Skin epidermis (tissue), 12 donors: ENCODE data around the gene CKM.
A peak's percentile ranks its signal among the peaks of the same experiment; 100 is the strongest.
"Not testable (repeated sequence)": the region's sequence is repeated elsewhere in the genome, so short reads cannot be mapped to it uniquely, and the experiment has no call there.

Experiments used
- H3K27ac ChIP-seq, 21 experiments: fragments of 200-600 bp; sonication (generic) in 11 of 21; one replicate each; pipeline ENCODE4 v1.5.0; 2020; ENCODE audit warnings: mild to moderate bottlenecking in 3 of 21, inconsistent platforms in 2 of 21, moderate library complexity in 2 of 21
- H3K4me3 ChIP-seq, 7 experiments: fragments of 200-600 bp; sonication (generic) in 2 of 7; one replicate each; pipeline ENCODE4 v1.5.0; 2020; ENCODE audit warnings: inconsistent platforms in 2 of 7, mild to moderate bottlenecking in 2 of 7, moderate library complexity in 1 of 7

CKM gene

GRCh38 chr19:45350477-45351058 lies 27.9 kb upstream of the CKM start:
- H3K4me3 ChIP-seq = no peak overlapping the region
- H3K27ac ChIP-seq = no peak overlapping the region

- H3K27ac ChIP-seq = no peak overlapping the region
- H3K4me3 ChIP-seq = no peak overlapping the region
Measured at GRCh38 chr19:45349430-45349941, 26.8 kb upstream of the CKM start.

DNA sequence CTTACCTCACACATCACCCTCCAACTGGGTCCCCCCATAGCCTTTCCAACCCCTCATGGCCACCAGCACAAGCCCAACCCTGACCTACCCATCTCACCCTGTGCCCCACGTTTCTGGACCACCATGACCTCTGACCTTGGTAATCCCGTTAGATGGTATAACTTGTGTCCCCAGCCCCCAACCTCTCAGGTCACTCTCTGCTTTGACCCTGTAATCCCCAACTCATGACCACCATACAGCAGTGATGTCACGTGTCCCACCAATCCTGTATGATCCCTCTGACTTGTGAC lies 26.4 kb upstream of the CKM start:
- Histone ChIP-seq H3K4me3 (no peak overlapping the region), H3K27ac (no peak overlapping the region)

DNA sequence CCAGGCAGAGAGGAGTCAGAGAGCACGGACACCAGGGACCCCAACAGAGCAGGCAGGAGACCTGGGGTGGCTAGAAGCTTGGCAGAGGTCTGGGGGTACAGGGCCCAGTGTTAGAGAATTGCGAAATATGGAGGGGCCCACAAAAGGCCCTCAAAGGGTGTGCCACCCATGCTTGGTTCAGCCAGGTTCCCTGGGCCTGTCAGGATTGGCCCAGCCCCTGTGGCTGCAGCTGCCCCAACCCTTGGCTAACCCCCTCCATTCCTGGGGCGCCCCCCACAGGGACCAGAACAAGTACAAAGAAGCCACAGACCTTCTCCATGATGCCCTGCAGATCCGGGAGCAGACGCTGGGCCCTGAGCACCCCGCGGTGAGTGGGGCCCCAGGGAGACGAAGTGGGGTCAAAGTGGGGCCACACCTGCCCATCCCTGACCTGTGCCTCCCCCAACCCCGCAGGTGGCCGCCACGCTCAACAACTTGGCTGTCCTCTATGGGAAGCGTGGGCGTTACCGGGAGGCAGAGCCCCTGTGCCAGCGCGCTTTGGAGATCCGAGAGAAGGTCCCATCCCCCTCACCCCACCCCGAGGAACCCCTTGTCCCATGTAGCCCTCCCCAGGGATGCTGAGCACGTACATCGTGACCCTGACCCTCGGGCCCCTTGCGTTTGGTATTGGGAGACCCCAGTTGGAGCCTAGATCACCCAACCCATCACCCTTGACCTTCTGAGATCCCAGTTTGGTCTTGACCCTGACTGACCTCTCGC lies 25.9 kb upstream of the CKM start:
- H3K27ac ChIP-seq = no peak overlapping the region
- no peak overlapping the region for H3K4me3 ChIP-seq

DNA sequence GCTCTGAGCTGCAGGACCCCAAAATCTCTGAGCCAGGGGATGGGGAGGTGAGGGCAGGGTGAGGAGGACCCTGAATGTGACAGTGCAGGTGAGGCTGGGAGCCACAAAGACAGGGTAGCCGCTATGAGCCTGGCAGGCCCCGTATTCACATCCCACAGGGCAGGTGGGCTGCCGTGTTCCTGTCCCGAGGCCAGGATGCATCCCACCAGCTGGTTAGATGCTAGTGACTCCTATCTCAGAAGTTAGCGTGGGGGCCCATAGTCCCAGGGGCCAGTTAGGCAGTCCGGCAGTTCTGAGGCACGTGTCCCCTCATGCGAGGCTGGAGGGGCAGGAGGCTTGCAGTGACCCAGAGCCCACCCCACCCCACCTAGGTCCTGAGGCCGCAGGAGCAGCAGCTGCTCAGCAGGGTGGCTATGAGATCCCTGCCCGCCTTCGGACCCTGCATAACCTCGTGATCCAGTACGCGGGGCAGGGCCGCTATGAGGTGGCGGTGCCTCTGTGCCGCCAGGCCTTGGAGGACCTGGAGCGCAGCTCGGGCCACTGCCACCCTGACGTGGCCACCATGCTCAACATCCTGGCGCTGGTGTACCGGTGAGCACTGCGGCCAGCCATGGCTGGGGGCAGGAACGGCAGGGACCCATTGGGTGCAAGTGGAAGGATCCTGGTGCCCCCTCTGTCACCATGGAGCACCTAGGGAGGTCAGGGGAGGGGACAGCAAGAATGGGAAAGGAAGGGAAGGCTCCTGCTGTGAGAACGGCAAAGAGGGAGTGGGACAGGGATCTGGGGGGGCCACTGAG lies 25.1 kb upstream of the CKM start:
- H3K27ac ChIP-seq = no peak overlapping the region
- no peak overlapping the region for H3K4me3 ChIP-seq

GRCh38 chr19:45346449-45346848 lies 23.8 kb upstream of the CKM start:
- no peak overlapping the region for H3K4me3 ChIP-seq

GRCh38 chr19:45345506-45345860 lies 22.8 kb upstream of the CKM start:
- Histone ChIP-seq H3K4me3 (peak overlapping the region in 1 of 7 experiments; percentile 1), H3K27ac (peak overlapping the region in 12 of 21 experiments; percentile 9 to 82 (median 64))

More at GRCh38 chr19:45346449-45346848, 23.8 kb upstream of the CKM start:
- H3K27ac ChIP-seq = peak overlapping the region in 1 of 21 experiments; percentile 82

DNA sequence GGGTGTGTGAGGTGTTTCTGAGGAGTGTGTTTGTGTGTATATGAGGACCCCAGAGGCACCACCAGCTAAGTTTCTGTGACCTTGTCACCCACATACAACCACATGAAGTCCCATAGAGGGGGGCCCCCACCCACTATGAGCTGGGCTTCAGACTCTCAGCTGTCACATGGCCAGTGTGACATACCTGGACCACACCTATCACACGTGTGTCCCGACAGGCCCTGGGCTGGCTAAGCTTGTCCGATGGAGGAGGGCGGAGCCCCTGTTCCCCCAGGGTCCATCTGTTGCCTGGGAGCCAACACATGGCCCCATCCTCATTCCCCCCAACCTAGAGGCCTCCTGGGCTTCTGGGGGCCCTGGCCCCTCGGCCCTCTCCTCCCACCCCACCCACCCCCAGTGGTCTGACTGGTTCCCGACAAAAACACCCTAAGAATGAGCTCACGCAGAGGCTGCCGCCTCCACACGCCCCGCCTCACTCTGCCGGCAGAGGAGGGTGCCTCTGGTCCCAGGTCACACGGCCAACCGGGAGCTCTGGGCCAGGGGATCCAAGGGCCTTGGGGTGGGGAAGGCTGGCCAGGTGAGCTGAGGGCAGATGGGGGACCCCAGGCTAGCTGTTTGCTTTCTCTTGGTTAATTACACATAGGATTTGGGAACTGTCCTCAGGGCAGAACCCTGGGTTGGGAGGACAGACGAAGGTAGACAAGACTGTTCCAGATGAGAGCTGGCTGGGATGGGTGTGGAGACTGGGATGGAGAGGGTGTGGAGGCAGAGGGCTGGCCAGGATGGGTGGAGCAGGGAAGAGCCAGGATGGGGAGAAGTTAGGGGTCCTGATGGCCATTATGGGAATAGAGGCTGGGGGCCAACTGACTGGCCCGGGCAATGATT lies 22.2 kb upstream of the CKM start:
- Histone ChIP-seq H3K4me3 (peak overlapping the region in 1 of 7 experiments; percentile 1), H3K27ac (peak overlapping the region in 18 of 21 experiments; percentile 8 to 82 (median 58))

GRCh38 chr19:45342911-45343310 lies 20.2 kb upstream of the CKM start:
- H3K4me3 ChIP-seq = no peak overlapping the region

GRCh38 chr19:45340899-45341453 lies 18.3 kb upstream of the CKM start:
- Histone ChIP-seq H3K27ac (peak overlapping the region in 20 of 21 experiments; percentile 10 to 85 (median 68)), H3K4me3 (peak overlapping the region; percentile 34 to 67 (median 49))

More at GRCh38 chr19:45342911-45343310, 20.2 kb upstream of the CKM start:
- no peak overlapping the region for H3K27ac ChIP-seq

GRCh38 chr19:45340232-45340898 lies 17.7 kb upstream of the CKM start, which contains the start of gene KLC3:
Gene KLC3, plus strand, starts transcription at chr19:45340750. Its CDS starts 4,792 bp downstream, at chr19:45345542.
- Histone ChIP-seq H3K27ac (peak within 1 kb of the TSS in 20 of 21 experiments; percentile 10 to 85 (median 68)), H3K4me3 (peak within 1 kb of the TSS; percentile 34 to 67 (median 49))

DNA sequence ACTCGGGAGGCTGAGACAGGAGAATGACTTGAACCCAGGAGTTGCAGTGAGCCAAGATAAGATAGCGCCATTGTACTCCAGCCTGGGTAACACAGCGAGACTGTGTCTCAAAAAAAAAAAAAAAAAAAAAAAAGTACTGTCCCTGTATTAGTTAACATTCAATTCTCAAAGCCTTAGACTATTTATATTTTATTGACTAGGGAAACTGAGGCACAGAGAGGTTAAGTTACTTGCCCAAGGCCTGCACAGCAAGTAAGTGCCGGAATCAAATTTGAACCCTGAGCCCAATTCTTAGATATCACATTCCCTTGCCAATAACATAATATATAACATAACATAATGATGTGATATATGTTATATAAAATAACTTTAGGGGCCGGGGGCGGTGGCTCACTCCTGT lies 17.0 kb upstream of the CKM start:
- H3K4me3 ChIP-seq = no peak overlapping the region
- no peak overlapping the region for H3K27ac ChIP-seq

- no peak overlapping the region for H3K4me3 ChIP-seq
- H3K27ac ChIP-seq = no peak overlapping the region
Measured at GRCh38 chr19:45336696-45337251, 14.1 kb upstream of the CKM start.

GRCh38 chr19:45334881-45335280 lies 12.2 kb upstream of the CKM start:
- not testable (repeated sequence) for H3K4me3 ChIP-seq, H3K27ac ChIP-seq

DNA sequence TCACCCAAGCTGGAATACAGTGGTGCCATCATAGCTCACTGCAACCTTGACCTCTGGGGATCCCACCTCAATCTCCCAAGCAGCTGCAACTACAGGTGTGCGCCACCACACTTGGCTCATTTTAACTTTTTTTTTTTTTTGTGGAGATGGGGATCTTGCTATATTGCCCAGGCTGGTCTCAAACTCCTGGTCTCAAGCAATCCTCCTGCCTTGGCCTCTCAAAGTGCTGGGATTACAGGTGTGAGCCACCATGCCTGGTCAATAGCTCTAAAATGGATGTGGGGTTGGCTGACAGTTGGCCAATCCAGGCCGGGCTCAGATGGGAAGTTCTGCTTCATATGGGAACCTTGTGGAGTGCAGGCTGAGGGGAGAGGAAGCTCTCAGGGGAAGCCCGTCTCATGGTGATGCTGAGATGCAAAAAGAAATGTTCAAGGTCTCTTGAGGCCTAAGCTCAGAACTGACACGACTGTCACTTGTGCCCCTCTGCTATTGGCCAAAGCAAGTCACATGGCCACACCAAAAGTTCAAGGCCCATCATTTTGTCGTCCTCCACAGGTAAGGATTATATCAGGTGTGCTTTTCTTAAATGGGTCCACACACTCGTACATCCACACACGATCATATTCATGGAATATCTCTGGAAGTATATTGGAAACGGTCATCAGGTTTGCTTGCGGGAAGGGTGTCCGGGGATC lies 11.1 kb upstream of the CKM start:
- no peak overlapping the region for H3K27ac ChIP-seq

DNA sequence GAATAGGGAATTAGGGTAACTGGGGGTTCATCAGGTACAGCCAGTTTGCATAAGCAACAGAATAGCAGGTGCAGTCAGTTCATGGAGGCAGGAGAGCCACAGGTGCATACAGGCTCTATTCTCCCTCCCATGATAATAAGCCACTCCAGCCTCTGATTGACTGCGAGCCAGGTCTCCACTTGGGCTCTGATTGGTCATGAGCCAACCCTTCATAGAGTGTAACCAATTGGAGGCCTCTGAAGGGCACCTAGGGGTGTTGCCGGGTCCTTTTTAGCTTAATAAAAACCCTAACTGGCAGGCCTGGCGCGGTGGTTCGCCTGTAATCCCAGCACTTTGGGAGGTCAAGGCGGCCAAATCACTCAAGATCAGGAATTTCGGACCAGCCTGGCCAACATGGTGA lies 8.7 kb upstream of the CKM start:
- H3K27ac ChIP-seq = no peak overlapping the region
- no peak overlapping the region for H3K4me3 ChIP-seq

More for the DNA sequence above, 11.1 kb upstream of the CKM start:
- H3K4me3 ChIP-seq = no peak overlapping the region

GRCh38 chr19:45327404-45328143 lies 4.9 kb upstream of the CKM start:
- no peak overlapping the region for H3K27ac ChIP-seq
- H3K4me3 ChIP-seq = no peak overlapping the region
